NCI-H1048 (cell line): Measurements from ENCODE around the gene VMA21.
A peak's percentile ranks its signal among the peaks of the same experiment; 100 is the strongest.

Experiments used
- DNase-seq: peaks from one replicate; lab custom pipeline; 2025; lab: John Stamatoyannopoulos, UW

VMA21 gene, protein sequence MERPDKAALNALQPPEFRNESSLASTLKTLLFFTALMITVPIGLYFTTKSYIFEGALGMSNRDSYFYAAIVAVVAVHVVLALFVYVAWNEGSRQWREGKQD

DNA sequence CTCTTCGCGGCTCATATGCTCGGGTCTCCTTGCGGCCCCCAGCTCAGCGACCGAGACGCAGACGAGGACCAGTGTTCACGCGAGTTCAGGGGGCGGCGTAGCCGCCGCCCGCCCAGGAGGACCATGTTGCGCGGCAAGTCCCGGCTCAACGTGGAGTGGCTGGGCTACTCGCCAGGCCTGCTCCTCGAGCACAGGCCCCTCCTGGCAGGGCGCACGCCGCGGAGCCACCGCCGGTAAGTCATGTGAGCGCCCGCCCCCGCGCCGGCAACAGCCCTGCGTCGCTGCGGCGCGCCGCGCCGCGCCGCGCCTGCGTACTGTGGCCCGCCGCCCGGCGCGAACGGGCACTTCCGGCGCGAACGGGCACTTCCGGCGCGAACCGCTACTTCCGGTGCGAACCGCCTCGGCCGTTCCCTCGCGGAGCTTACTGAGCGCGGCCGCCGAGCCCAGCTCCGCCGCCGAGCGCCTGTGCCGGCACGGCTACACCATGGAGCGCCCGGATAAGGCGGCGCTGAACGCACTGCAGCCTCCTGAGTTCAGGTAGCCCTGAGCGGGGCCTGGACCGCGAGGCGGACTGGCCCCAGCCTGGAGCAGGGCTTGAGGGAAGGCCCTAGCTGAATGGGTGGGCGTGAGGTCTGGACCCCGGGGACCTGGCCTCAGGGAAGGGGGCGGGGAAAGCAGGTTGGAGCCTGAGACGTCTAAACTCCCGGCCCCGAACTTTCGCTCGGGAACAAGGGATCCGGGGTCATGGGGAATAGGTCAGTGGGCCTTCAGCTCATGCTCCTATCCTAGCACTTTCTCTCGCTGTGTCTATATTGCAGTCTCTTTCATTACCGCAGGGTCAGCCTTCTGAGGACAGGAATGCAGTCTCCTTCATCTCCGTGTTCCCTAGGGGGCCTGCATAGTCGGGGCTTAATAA is at the start of gene VMA21:
VMA21 (plus strand) TSS at position 382 of the 916 bp plus-strand sequence; CDS start at position 485, 103 bp downstream.
- DNase-seq, result peak; percentile 57

DNA sequence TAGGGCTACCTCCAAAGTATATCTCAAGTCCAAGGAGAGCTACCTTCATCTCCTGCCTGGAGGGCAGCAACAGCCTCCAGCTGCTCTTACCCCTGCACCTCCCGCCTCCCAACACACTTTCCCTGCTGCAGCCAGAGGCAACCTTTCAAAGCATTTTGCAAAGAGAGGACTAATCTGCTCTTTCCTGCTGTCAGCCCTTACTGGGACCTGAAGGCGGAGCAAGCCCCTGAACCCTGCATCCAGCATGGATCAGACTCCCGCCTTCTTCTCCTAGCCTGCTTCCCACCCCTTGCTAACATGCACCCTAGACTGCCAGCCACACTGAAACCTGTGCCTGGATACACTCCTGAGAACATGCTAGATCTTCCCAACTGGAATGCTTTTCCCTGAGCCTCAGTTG is 37.7 kb upstream of the VMA21 start:
- DNase-seq, result no peak

- DNase-seq, result no peak
These were observed 36.8 kb upstream of the VMA21 start for GRCh38 chrX:151359931-151360871.

- no peak for DNase-seq
These were observed 33.7 kb upstream of the VMA21 start for GRCh38 chrX:151363316-151363715.

GRCh38 chrX:151365579-151365978 is 31.4 kb upstream of the VMA21 start:
- DNase-seq, result no peak

DNA sequence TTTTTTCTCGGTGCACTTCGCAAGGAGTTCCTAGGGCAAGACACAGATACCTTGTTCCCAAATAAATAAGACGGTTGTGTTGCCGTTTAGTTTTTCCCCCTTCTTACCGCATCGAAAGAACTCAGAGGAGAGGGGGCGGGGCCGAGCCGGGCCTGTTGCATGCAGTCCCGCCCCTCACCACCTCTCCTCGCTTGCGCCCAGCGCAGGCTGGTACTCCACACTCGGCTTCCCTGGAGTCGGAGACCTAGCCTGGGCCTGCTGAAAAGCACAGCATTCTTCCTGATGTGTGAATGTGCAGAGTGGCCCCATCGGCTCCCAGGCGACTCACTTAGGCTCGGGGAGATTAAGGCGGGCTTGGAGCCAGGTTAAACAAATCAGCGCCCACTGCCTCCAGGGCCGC is 26.1 kb upstream of the VMA21 start:
- DNase-seq, result no peak

DNA sequence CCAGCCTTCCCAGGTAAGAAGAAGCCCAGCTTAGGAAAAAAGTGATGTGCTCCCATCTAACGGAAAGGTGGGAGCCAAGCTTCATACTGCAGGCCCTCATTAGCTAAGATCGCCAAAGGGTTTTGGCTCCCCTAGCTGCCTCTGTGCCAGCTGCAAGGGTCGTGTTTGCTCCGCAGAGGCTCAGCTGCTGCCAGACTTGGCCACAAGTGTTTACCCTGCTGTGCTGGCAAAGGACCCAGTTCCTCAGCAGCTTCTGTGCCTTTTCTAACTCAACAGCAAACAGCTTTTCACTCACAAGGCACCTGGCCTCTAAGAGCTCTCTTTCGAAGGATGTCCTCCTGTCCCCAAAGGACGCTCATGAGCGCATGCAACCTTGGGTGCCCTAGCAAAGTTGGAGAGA is 12.2 kb upstream of the VMA21 start:
- DNase-seq, result no peak

GRCh38 chrX:151386838-151387459 is 10.1 kb upstream of the VMA21 start:
- no peak for DNase-seq

GRCh38 chrX:151391722-151392121 is 5.3 kb upstream of the VMA21 start:
- DNase-seq, result no peak

DNA sequence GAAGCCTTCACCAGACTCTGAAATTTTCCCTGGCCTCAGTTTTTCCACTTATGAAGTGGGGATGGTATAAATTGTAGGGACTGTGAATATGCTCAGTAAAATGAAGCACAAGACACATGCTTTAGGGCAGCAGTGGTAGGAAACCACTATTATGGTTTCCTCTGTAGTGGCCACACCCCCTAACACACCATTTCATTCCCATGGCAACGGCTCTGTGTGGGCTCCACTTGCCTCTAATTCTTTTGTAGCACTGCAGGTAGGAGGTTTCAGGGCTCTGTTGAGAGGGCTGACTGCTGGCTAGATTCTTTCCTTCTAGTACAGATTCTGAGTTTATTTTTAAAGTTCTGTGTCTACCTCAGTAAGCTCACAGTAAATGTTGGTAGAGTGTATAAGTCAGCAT is 3.5 kb upstream of the VMA21 start:
- no peak for DNase-seq

DNA sequence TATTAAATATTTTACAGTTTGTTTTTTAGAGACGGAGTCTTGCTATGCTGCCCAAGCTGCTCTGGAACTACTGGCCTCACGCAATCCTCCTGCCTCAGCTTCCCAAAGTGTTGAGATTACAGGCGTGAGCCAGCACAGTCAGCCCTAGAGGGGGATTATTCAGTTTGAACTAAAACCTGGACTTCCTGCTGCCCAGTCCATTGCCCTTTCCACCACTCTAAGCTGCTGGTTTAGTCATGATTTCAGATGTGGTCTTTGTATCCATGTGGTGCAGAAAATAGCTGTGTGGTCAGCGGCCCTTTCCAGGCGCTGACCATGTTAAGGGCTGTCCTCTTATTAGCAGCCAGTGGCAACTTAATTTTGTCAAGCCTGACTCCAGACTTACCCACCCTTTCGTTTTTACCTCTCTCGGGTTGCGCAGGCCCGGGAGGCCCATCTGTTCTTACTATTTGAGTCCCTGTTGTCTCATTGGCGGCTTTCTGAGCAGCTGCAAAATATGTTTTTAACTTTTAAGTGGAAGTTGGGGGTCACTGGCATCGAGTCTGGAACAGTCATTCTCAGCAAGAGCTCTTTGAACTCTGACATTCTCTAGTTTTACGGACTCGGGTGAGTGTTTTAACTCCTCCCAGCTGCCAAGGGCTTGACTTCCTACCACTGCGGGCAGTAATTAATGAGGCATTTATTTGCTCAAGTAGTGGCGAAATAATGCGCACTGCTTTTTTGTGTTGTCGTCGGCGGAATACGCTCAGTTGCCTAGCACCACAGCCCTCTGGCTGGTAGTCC is 773 bp upstream of the VMA21 start:
- no peak for DNase-seq

DNA sequence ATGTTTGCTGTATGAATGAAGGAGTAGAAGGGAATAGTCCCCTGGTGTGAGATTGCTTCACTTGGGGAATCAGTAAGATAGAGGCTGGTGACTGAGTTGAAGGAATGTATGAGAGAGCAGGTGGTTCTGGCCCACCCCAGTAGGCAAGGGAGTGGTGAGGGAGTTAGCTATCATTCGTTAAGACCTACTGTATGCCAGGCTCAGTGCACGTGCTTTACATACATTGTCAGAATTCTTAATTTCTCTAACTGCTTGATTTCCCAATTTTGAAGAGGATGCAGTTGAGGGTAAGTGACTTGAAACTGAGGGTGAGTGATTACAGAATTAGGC is 700 bp downstream of the VMA21 start:
- DNase-seq, result no peak

GRCh38 chrX:151398346-151398745 is 1.3 kb downstream of the VMA21 start:
- DNase-seq, result no peak

DNA sequence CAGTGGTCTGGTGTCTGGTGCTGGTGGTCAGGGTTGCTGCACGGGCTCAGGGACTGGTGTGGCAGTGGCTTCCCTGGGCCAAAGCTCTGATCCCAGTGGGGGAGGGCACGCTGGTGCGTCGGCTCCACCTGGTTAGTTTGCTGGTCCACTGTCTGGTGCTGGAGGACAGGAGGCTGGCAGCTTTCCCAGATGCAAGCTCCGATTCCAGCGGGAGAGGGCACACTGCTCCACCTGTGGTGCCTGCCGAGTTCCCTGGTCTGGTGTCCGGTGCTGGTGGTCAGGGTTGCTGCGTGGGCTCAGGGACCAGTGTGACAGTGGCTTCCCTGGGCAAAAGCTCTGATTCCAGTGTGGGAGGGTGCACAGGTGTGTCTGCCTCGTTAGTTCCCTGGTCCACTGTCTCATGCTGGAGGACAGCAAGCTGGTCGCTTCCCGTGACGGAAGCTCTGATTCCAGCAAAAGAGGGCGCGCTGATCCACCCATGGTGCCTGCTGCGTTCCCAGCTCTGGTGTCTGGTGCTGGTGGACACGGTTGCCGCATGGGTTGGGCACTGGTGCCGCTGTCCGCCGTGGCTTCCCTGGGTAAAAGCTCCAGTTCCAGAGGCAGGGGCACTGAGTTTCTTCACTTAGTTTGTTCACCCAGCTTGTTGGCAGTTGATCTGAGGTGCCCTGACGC is 5.8 kb downstream of the VMA21 start:
- no peak for DNase-seq

DNA sequence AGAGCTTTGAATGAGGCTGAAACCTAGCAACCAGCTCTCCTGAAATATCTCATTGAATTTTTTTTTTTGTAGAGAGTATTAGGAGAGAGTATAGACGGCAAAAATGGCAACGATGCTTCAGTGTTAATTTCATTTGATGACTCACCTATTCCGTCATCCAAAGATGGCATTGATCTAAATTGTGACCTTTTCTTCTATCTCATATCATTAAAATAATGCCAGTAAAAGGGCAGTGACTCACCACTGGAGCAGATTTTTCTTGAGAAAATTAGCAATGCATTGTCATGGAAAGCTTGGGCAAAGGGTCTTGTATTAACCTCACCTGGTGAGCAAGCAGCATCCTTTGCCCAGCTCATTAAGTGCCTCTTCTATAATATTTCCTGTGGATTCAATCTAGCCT is 19.6 kb downstream of the VMA21 start:
- DNase-seq, result no peak

DNA sequence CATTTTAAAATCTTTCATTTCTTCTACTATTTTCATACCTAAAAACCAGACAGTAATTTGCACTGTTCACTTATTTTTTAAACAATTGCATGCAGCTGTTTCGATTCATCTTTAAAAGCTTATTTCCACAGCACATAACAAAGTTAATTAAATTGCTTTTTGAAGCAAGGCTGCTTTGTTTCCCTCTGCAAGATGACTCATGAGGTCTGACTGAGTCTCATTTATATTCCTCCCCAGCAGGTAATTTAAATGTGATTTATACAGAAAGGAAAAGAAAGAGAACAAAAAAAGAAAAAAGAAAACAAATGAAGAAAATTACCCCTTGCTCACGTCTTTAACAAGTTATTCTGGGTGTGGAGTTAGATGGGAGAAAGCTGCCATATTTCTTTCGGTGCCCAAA is 22.8 kb downstream of the VMA21 start:
- DNase-seq, result no peak

DNA sequence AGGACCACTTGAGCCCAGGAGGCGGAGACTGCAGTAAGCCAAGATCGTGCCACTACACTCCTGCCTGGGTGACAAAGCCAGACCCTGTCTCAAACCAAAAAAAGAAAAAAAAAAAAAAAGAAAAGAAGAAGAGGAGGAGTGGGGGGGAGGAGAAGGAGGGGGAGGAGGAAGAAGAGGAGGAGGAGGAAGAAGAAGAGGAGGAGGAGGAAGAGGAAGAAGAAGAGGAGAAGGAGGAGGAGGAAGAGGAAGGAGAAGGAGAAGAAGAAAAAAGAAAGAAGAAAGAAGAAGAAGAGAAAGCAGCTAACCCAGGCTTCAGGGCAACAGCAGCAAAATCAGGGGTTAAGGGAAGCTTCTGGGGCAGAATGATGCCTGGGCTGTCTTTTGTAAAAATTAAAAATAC is 27.5 kb downstream of the VMA21 start:
- no peak for DNase-seq

DNA sequence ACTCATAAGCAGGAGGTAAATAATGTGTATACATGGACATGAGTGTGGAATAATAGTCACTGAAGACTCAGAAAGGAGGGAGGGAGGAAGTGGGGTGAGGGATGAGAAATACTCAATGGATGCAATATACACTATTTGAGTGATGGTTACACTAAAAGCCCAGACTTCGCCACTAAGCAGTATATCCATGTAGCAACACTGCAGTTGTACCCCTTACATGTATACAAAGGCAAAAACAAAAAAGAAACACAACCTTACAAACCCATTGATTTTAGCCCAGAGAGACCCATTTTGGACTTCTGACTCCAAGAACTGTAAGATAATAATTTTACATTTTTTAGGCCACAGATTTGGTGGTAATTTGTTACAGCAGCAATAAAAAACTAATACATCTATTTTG is 51.5 kb downstream of the VMA21 start:
- DNase-seq, result no peak

DNA sequence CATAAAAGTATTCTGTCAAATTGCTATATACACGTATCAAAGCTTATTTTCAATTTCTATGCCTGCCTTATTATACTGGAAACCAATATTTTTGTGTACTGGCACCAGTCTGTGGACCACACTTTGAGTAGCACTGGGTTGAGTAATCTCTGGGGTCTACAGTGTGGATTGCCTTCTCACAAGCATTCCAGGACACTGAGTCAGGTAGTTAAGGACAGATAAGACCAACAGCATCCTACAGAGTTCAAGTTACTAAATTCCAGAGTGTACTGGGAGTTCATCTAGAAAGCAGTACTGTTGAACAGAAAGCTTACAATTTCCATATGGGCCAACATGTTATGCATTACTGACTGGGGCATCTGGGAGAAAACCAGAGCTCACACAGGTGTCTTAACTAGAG is 61.8 kb downstream of the VMA21 start:
- DNase-seq, result no peak
